Body of pancreas (tissue), 4 donors: ENCODE measurements around the gene C20orf96. TPM values are rescaled to one million over a fixed set of nuclear protein-coding genes. Genes with fewer than 3 reads are reported as not detected.

Experiments
- ATAC-seq: fragments of 150-250 bp; one replicate; pipeline ENCODE4 v1.9.1; 2016
- DNase-seq, 4 donors: peaks; one replicate each; pipeline ENCODE4 v3.0.0-alpha.2; 2019
- H3K27ac ChIP-seq, 4 donors: fragments of 200-600 bp; sonication (generic); 1 replicate in 3 of 4; 2 replicates in 1 of 4; pipeline versions ENCODE4 v1.5.1 to v1.6.1; 2016 to 2019; ENCODE audit warnings: mild to moderate bottlenecking in 1 of 4, mixed read lengths in 1 of 4, moderate library complexity in 1 of 4
- H3K27me3 ChIP-seq, 2 donors: fragments of 200-600 bp; sonication (generic); one replicate each; pipeline ENCODE4 v1.6.0; 2016; ENCODE audit warnings: mild to moderate bottlenecking in 1 of 2
- H3K36me3 ChIP-seq, 2 donors: fragments of 200-600 bp; sonication (generic); replicated peaks in 1 of 2; 2 replicates each; pipeline ENCODE4 v1.5.1; 2016; ENCODE audit warnings: low read depth in 2 of 2; ENCODE audit not compliant: insufficient read depth in 1 of 2
- H3K4me1 ChIP-seq: fragments of 200-600 bp; sonication (generic); one replicate; pipeline ENCODE4 v1.6.0; 2016
- H3K4me3 ChIP-seq, 2 donors: fragments of 200-600 bp; sonication (generic); 1 replicate in 1 of 2; 2 replicates in 1 of 2; pipeline ENCODE4 v1.5.1; 2016 to 2019
- H3K9me3 ChIP-seq, 3 donors: fragments of 200-600 bp; sonication (generic); 1 replicate in 2 of 3; 2 replicates in 1 of 3; pipeline ENCODE4 v1.5.1; 2016
- POLR2A ChIP-seq, 3 donors: fragments of 450-650 bp; IDR thresholded peaks; one replicate each; pipeline ENCODE4 v1.6.1; 2016; ENCODE audit warnings: antibody characterized with exemption in 3 of 3, mild to moderate bottlenecking in 2 of 3
- WGBS, 2 donors: methylation state at CpG; one replicate each; pipeline ENCODE4 v1.1.5; 2017; 5-methylcytosine and 5-hydroxymethylcytosine counted together
- intact Hi-C: fragments of 100-400 bp; cut with DNase I; formaldehyde crosslinking; loops from one replicate; pipeline ENCODE4 v1.15.1; 2023
- total RNA-seq, 2 donors: library from RNA; depleted of rRNA; stranded (reverse); fragments of >200 nt; gene quantifications; one replicate each; pipeline ENCODE4 v1.1.0, GENCODE V29; 2016
- TF ChIP-seq, protein P1 (sequence below), 7 experiments: fragments of 450-650 bp in 4 of 7; fragments of 200-600 bp in 3 of 7; sonication (generic) in 3 of 7; IDR thresholded peaks; one replicate each; pipeline ENCODE4 v1.5.1; 2016 to 2019; ENCODE audit warnings: antibody characterized with exemption in 7 of 7

C20orf96 gene
- total RNA-seq, 2 donors from 2014 or later = 0.33 to 1.8 TPM

DNA sequence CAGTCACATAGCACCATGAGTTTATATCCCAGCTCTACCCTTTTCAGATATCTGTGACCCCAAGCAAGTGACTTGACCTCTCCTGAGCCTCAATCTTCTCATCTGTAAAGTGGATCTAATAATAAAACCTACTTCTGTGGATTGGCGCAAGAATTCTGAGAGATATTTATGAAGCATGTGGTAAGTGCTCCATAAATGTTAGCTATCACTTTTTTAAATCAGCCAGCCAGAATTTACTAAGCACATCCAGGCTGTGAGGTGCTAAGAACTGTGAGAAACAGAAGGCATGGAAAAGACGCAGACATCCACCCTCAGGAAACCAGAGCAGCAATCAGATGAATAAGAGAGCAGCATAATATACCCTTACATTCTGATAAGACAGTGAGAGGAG lies 862 bp downstream of the C20orf96 start:
- no peak for ATAC-seq
- no peak for DNase-seq
- no peaks in the 10 kb centered on the region for H3K9me3 ChIP-seq
- no peak for TF ChIP-seq POLR2A (IDR thresholded peaks at IDR 0.05)
- TF ChIP-seq, protein P1, sequence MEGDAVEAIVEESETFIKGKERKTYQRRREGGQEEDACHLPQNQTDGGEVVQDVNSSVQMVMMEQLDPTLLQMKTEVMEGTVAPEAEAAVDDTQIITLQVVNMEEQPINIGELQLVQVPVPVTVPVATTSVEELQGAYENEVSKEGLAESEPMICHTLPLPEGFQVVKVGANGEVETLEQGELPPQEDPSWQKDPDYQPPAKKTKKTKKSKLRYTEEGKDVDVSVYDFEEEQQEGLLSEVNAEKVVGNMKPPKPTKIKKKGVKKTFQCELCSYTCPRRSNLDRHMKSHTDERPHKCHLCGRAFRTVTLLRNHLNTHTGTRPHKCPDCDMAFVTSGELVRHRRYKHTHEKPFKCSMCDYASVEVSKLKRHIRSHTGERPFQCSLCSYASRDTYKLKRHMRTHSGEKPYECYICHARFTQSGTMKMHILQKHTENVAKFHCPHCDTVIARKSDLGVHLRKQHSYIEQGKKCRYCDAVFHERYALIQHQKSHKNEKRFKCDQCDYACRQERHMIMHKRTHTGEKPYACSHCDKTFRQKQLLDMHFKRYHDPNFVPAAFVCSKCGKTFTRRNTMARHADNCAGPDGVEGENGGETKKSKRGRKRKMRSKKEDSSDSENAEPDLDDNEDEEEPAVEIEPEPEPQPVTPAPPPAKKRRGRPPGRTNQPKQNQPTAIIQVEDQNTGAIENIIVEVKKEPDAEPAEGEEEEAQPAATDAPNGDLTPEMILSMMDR (IDR thresholded peaks at IDR 0.05) = no peak
- WGBS, 2 donors = 23 to 41% methylated on average over 2 of the region's 2 CpGs
- H3K27ac ChIP-seq = peak overlapping the region in 3 of 4 donors; percentile 73 to 80 (median 80)
- peak overlapping the region; percentile 33 to 74 for H3K4me3 ChIP-seq
- H3K4me1 ChIP-seq = peaks cover 14% of the 10 kb centered on the region
- H3K27me3 ChIP-seq = no peaks in the 10 kb centered on the region
- H3K36me3 ChIP-seq = no peaks in the 10 kb centered on the region
- intact Hi-C loops = no loop called here

DNA sequence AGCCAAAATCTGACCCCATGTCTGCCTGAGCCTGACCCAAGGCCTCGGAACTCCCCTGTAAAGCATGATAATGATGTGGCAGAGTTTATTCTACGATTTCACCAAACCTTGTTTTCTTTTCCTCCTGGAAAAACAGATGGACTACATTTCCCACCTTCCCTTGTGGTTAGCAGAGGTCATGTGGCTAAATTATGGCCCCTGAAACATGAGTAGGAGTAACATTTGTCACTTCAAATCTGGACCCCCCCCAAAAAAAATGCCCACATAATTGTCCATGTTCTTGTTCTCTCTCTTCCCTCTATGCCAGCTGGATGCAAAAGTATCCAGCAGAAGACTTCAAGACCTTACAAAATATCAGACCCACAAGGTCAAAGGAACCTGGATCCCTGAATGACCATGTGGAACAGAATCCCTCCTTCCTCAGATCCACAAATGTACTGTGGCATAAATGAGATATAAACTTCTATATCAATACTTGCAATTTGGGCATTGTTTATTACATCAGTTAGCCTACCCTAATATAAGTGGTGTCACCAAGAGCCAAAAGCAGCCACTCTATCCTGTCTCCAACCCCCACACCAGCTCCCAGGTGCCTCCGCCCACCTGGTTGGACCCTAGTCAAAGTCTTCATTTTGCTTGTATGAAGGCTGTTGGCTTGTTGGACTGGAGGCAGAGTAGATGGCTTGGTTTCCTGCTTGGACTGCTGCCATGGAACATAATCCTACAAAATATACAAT lies 1.4 kb downstream of the C20orf96 start:
- Histone ChIP-seq H3K9me3 (no peaks in the 10 kb centered on the region), H3K27ac (no peak overlapping the region), H3K36me3 (no peaks in the 10 kb centered on the region), H3K27me3 (no peaks in the 10 kb centered on the region), H3K4me3 (no peak overlapping the region), H3K4me1 (peaks cover 14% of the 10 kb centered on the region)
- intact Hi-C loops = no loop called here
- ATAC-seq = no peak
- 93 to 96% methylated on average over 3 of the region's 3 CpGs for WGBS, 2 donors
- TF ChIP-seq POLR2A (IDR thresholded peaks at IDR 0.05) = no peak
- TF ChIP-seq, protein P1 (IDR thresholded peaks at IDR 0.05) = no peak
- DNase-seq = peak in 1 of 4 donors; percentile 18

DNA sequence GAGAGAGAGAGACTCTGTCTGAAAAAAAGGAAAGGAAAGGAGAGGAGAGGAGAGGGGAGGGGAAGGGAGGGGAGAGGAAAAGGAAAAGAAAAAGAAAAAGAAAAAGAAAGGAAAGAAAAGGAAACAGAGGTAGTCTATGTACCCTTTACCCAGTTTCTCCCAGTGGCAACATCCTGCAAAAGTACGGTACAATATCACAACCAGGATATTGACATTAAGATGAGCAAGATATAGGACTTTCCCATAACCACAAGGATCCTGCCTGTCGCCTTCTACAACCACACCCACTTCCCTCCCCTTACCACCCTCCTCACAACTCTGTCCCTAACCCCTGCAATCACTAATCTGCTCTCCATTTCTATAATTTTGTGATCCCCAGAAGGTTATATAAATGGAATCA lies 4.0 kb downstream of the C20orf96 start:
- no peak overlapping the region for H3K4me3 ChIP-seq
- 38 to 47% methylated on average over 2 of the region's 2 CpGs for WGBS, 2 donors
- intact Hi-C loops = no loop called here
- no peaks in the 10 kb centered on the region for H3K36me3 ChIP-seq
- no peak overlapping the region for H3K27ac ChIP-seq
- H3K4me1 ChIP-seq = peaks cover 14% of the 10 kb centered on the region
- ATAC-seq (no peak), DNase-seq (no peak)
- no peaks in the 10 kb centered on the region for H3K9me3 ChIP-seq
- no peaks in the 10 kb centered on the region for H3K27me3 ChIP-seq
- TF ChIP-seq, protein P1 (IDR thresholded peaks at IDR 0.05) = no peak
- no peak for TF ChIP-seq POLR2A (IDR thresholded peaks at IDR 0.05)

DNA sequence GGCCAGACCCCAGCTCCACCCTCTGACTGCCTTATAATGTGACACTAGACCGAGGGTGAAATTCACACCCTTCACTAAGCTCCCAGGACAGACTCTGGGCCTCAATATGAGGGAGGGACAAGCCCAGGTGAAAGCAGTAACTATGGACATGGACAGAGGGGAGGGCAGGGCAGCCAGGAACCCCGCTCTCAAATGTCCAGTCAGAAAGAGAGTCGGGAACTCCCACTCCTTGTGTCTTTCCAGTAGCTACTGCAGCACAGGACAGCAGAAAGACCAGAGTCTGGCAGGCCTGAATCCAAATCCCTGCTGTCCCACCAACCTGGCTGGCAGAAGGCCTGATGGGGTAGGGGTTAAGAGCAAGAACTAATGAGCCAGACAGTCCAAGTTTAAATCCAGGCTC lies 6.4 kb downstream of the C20orf96 start:
- Histone ChIP-seq H3K4me1 (no peaks in the 10 kb centered on the region), H3K4me3 (no peak overlapping the region), H3K27ac (no peak overlapping the region), H3K27me3 (no peaks in the 10 kb centered on the region), H3K36me3 (no peaks in the 10 kb centered on the region), H3K9me3 (no peaks in the 10 kb centered on the region)
- DNase-seq (no peak), ATAC-seq (no peak)
- intact Hi-C loops = no loop called here
- TF ChIP-seq, protein P1 (IDR thresholded peaks at IDR 0.05) = no peak
- TF ChIP-seq POLR2A (IDR thresholded peaks at IDR 0.05) = no peak
- WGBS, 2 donors = 75 to 80% methylated on average over 3 of the region's 3 CpGs
